Measurements from ENCODE around the gene KPNA4.

Gene KPNA4

DNA sequence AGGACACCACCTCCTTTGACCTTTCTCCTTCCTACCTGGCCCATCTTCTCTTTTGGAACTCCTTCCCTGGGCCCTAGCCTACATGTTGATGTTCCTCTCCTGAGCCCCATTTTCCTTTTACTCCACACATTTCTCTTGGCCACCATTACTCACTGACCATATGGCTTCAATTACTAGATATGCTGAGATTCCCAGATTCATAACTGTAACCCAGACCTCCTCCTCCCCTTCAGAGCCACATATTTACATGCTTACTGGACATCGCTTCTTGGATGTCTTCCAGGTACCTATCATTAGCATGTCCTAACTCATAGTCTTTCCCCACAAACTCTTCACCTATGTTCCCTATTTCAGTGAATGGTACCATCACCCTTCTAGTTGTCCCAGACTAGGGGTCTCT, 91.4 kb downstream of the KPNA4 start:
- Histone ChIP-seq H3F3A (ENCODE audit: control insufficient read depth, insufficient read depth) (no peaks in the 10 kb centered on the region), H3K27ac (ENCODE audit: low read depth, low read length) (no peak overlapping the region), H3K4me2 (ENCODE audit: low read length) (no peak overlapping the region), H3K79me2 (ENCODE audit: control insufficient read depth, low read length) (no peaks in the 10 kb centered on the region), H3K27me3 (ENCODE audit: control insufficient read depth, low read length) (no peaks in the 10 kb centered on the region), H3K9me2 (replicated peaks; ENCODE audit: control insufficient read depth, low read length) (no peaks in the 10 kb centered on the region), H3K36me3 (ENCODE audit: control insufficient read depth, low read length) (no peaks in the 10 kb centered on the region), H3K4me1 (ENCODE audit: control insufficient read depth, low read length) (peaks cover 8% of the 10 kb centered on the region; the same call in 1 of the 2 replicates), H3K4me3 (ENCODE audit: low read length) (no peak overlapping the region), H4K20me1 (ENCODE audit: control insufficient read depth, insufficient read depth, low read depth, low read length) (no peaks in the 10 kb centered on the region), H3K9me3 (ENCODE audit: control insufficient read depth, insufficient read depth, low read length) (peaks cover 26% of the 10 kb centered on the region)
- TF ChIP-seq, protein P1, sequence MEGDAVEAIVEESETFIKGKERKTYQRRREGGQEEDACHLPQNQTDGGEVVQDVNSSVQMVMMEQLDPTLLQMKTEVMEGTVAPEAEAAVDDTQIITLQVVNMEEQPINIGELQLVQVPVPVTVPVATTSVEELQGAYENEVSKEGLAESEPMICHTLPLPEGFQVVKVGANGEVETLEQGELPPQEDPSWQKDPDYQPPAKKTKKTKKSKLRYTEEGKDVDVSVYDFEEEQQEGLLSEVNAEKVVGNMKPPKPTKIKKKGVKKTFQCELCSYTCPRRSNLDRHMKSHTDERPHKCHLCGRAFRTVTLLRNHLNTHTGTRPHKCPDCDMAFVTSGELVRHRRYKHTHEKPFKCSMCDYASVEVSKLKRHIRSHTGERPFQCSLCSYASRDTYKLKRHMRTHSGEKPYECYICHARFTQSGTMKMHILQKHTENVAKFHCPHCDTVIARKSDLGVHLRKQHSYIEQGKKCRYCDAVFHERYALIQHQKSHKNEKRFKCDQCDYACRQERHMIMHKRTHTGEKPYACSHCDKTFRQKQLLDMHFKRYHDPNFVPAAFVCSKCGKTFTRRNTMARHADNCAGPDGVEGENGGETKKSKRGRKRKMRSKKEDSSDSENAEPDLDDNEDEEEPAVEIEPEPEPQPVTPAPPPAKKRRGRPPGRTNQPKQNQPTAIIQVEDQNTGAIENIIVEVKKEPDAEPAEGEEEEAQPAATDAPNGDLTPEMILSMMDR (IDR thresholded peaks at IDR 0.05; ENCODE audit: low read depth, low read length, poor library complexity, severe bottlenecking): no peak
- no peak for TF ChIP-seq EZH2phosphoT487 (IDR thresholded peaks at IDR 0.05; ENCODE audit: borderline replicate concordance, low read length)

DNA sequence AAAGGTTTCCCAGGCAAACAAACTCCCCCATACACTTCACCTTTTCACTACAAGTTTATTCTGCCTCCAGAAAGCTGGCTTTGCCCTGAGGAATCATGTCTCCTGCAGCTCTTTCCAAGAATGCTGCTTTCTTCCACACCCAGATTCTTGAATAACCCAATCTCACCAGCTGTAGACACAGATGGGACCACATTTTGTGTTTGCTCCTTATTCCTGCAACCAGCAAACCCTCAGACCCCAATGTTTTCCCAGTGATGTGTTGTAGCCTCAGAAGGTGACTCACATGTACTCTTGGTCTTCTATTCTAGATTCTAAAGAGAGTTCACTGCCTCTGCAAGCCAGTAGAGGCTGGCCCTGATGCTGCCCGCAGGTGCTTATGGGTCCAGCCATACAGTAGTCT, 92.2 kb downstream of the KPNA4 start:
- no peak overlapping the region for H3K27ac ChIP-seq (ENCODE audit: low read depth, low read length)
- no peaks in the 10 kb centered on the region for H3K79me2 ChIP-seq (ENCODE audit: control insufficient read depth, low read length)
- no peak overlapping the region for H3K4me3 ChIP-seq (ENCODE audit: low read length)

DNA sequence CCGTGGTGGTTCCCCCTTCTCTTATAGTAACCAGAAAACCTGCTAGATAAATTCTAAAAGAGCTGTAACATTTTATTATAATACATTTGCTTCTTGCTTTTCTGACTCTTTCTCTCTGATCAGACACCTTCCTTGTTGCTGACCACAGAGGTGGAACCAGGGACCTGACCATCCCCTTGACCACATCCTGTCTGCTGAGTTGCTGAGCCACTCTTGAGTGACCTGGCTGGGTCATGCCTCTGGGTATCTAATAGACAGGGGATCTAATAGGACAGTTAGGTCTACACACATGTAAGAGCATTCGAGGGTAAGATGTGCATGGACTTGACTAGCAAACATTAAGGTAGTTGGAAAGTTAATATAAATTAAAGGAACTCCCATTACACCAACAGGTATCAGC, 93.0 kb downstream of the KPNA4 start:
- Histone ChIP-seq H3K36me3 (ENCODE audit: control insufficient read depth, low read length) (no peaks in the 10 kb centered on the region), H3K27ac (ENCODE audit: low read depth, low read length) (no peak overlapping the region), H3K4me2 (ENCODE audit: low read length) (no peak overlapping the region), H3K9me3 (ENCODE audit: control insufficient read depth, insufficient read depth, low read length) (peaks cover 26% of the 10 kb centered on the region), H3K79me2 (ENCODE audit: control insufficient read depth, low read length) (no peaks in the 10 kb centered on the region), H3F3A (ENCODE audit: control insufficient read depth, insufficient read depth) (no peaks in the 10 kb centered on the region), H3K27me3 (ENCODE audit: control insufficient read depth, low read length) (no peaks in the 10 kb centered on the region), H3K9me2 (replicated peaks; ENCODE audit: control insufficient read depth, low read length) (no peaks in the 10 kb centered on the region), H3K4me3 (ENCODE audit: low read length) (no peak overlapping the region), H3K4me1 (ENCODE audit: control insufficient read depth, low read length) (peaks cover 8% of the 10 kb centered on the region; the same call in 1 of the 2 replicates), H4K20me1 (ENCODE audit: control insufficient read depth, insufficient read depth, low read depth, low read length) (no peaks in the 10 kb centered on the region)
- TF ChIP-seq EZH2phosphoT487 (IDR thresholded peaks at IDR 0.05; ENCODE audit: borderline replicate concordance, low read length): no peak
- TF ChIP-seq, protein P1 (IDR thresholded peaks at IDR 0.05; ENCODE audit: low read depth, low read length, poor library complexity, severe bottlenecking): no peak

More for the DNA sequence above, 92.2 kb downstream of the KPNA4 start:
- Histone ChIP-seq H3F3A (ENCODE audit: control insufficient read depth, insufficient read depth) (no peaks in the 10 kb centered on the region), H3K27me3 (ENCODE audit: control insufficient read depth, low read length) (no peaks in the 10 kb centered on the region), H3K4me2 (ENCODE audit: low read length) (no peak overlapping the region), H3K4me1 (ENCODE audit: control insufficient read depth, low read length) (peaks cover 8% of the 10 kb centered on the region; the same call in 1 of the 2 replicates), H3K9me3 (ENCODE audit: control insufficient read depth, insufficient read depth, low read length) (peaks cover 26% of the 10 kb centered on the region), H4K20me1 (ENCODE audit: control insufficient read depth, insufficient read depth, low read depth, low read length) (no peaks in the 10 kb centered on the region), H3K36me3 (ENCODE audit: control insufficient read depth, low read length) (no peaks in the 10 kb centered on the region), H3K9me2 (replicated peaks; ENCODE audit: control insufficient read depth, low read length) (no peaks in the 10 kb centered on the region)
- TF ChIP-seq EZH2phosphoT487 (IDR thresholded peaks at IDR 0.05; ENCODE audit: borderline replicate concordance, low read length): no peak
- TF ChIP-seq, protein P1 (IDR thresholded peaks at IDR 0.05; ENCODE audit: low read depth, low read length, poor library complexity, severe bottlenecking): no peak
